GM12872 (cell line): ENCODE data around the gene GP1BA.

Experiments
- CTCF ChIP-seq: IDR thresholded peaks from 3 replicates; pipeline ENCODE4 v1.5.1; 2011; ENCODE audit warnings: low read depth, mild to moderate bottlenecking, low read length, moderate library complexity; ENCODE audit not compliant: insufficient read depth

The GP1BA gene

GRCh38 chr17:4903051-4903818 lies 28.8 kb upstream of the GP1BA start, which contains the start of gene CHRNE:
CHRNE (minus strand) TSS chr17:4903098; CDS start chr17:4903063, 35 bp downstream.
- TF ChIP-seq CTCF: peak; percentile 91

GRCh38 chr17:4908301-4908700 lies 23.8 kb upstream of the GP1BA start:
- TF ChIP-seq CTCF: no peak

GRCh38 chr17:4908711-4909496 lies 23.2 kb upstream of the GP1BA start:
- peak; percentile 83 for TF ChIP-seq CTCF

- TF ChIP-seq CTCF: no peak
Measured at GRCh38 chr17:4913994-4914393, 18.1 kb upstream of the GP1BA start.

GRCh38 chr17:4919511-4920047 lies 12.5 kb upstream of the GP1BA start:
- TF ChIP-seq CTCF: no peak

- no peak for TF ChIP-seq CTCF
Measured at GRCh38 chr17:4920351-4921048, 11.6 kb upstream of the GP1BA start.

- TF ChIP-seq CTCF: no peak
Measured at GRCh38 chr17:4921320-4921719, 10.8 kb upstream of the GP1BA start.
